WI38 (cell line): Measurements from ENCODE around the gene NDUFS5.

Source experiments
- H3K4me3 ChIP-seq: 2 replicates; pipeline ENCODE4 v1.5.1; 2011; ENCODE audit warnings: low read depth, mild to moderate bottlenecking, control low read depth, low read length
- TF ChIP-seq, protein P1 (sequence below): IDR thresholded peaks from 2 replicates; pipeline ENCODE4 v1.5.1; 2012; ENCODE audit warnings: low read depth, mild to moderate bottlenecking, control low read depth, low read length

NDUFS5 gene

DNA sequence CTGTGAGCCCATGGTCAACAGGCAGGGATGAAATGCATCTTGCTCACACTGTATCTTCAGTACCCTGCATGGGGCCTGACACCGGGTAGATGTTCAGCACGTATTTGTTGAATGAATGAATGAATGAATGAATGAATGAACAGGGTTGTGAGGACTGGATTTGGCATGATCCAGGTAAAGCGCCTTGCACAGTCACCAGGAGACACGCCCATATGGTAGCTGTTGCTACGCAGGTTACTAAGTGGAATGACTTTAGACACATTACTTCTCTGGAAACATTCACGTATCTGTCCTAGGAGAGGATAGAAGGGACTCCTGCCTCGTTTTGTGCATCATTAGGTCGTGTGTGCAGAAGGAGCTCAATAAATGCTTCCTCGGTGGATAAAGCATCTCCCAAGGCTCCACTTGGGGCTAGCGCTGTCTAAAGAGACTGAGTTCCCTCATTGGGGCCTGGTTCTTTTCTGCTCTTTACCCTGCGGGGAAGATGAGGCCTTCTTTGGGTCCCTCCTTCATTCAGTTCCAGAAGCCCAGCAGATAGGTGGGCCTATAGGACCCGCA, 54.2 kb downstream of the NDUFS5 start:
- TF ChIP-seq, protein P1, sequence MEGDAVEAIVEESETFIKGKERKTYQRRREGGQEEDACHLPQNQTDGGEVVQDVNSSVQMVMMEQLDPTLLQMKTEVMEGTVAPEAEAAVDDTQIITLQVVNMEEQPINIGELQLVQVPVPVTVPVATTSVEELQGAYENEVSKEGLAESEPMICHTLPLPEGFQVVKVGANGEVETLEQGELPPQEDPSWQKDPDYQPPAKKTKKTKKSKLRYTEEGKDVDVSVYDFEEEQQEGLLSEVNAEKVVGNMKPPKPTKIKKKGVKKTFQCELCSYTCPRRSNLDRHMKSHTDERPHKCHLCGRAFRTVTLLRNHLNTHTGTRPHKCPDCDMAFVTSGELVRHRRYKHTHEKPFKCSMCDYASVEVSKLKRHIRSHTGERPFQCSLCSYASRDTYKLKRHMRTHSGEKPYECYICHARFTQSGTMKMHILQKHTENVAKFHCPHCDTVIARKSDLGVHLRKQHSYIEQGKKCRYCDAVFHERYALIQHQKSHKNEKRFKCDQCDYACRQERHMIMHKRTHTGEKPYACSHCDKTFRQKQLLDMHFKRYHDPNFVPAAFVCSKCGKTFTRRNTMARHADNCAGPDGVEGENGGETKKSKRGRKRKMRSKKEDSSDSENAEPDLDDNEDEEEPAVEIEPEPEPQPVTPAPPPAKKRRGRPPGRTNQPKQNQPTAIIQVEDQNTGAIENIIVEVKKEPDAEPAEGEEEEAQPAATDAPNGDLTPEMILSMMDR: no peak
- peak overlapping the region; percentile 58; the same call in 1 of the 2 replicates for H3K4me3 ChIP-seq

DNA sequence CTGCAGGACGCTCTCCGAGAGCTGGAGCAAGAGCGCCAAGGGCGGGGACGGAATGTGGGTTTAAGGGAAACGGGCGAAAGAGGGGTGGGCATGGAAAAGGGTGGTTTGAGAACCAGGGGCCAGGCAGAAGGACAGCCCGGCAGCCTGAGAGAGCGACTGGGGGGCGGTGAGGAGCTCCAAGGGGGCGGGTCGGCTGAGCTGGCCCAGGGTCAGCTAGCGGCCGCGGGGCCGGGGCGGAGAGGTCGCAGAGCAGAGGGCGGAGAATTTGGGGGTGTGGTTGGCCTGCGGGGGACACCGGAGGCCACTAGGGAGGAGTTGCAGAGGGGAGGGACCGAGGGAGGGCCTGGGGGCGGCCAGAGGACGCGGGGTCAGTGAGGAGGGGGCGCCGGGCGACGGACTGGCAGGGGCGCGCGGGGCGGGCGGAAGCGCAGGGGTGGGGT, 54.7 kb downstream of the NDUFS5 start:
- peak overlapping the region; percentile 58 for H3K4me3 ChIP-seq

DNA sequence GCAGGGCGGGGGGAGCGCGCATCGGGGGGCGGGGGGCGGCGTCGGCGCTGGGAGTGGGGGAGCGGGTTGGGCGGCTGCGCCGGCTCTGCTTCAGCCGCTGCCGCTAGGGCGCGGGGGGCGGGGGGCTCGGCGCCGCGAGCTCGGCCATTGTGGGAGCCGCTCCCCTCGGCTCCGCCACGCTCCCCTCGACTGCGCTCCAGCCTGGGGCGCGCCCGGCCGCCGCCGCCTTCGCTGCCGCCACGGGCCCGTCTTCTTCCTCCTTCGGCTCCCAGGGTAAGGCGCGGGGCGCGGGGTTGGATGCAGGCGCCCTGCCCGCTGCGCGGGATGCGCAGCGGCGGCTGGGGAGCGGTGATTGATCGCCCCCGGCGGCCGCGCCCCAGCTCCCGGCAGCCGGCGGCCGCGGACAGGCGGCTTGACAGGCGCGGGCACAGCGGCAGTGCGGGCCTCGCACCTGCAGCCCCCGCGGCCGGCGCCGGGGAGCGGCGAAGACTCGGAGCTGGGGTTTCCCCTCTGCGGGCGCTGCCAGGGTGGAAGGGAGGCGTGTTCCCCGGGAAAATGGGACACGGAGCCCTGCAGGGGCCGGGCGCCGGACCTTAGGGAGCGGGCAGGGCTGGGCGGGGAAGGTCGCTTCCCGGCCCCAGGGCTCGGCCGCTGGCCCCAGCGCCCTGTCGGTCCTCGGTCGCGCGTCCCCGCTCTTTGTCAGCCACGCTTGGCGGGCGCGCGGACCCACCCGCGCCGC, 55.3 kb downstream of the NDUFS5 start:
- H3K4me3 ChIP-seq: peak overlapping the region; percentile 58
- TF ChIP-seq, protein P1: no peak

More for the DNA sequence above, 54.7 kb downstream of the NDUFS5 start:
- TF ChIP-seq, protein P1: no peak

DNA sequence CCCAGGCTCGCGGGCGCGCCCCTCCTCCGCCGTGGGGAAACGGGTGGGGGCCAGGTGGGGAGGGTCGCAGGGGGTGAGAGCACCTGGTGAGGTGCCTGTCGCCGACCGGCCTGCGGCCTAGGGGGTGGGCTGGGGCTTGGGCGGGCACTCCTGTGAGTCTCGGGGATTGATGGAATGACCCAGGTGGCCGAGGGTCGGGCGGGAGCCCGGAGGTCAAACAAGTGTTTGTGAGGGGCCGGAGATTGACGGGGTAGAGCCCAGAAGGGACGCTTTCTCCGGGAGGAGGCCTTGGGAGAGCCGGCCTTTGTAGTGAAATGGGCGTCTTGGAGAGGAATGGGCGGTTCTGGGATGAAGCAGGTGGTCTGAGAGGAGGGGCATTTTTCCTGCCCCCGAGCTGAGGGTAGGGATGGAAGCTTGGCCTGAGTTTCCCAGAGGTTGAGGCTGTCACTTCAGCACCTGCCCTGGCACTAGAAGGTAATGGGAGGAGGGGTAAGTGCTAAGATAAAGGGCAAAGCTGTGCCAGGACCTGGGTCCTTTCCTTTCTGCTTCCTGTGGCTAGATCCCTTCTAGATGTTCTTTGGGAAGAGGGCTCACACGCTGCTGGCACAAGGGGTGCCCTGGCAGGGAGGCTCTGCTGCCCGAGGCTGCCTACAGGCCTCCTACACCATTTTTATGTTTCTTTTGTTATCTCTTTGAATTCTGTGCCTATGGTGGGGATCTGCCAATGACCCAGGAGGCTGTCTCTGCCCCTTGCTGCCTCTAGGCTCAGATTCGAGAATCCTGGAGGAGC, 56.1 kb downstream of the NDUFS5 start:
- TF ChIP-seq, protein P1: no peak
- peak overlapping the region; percentile 58 for H3K4me3 ChIP-seq

DNA sequence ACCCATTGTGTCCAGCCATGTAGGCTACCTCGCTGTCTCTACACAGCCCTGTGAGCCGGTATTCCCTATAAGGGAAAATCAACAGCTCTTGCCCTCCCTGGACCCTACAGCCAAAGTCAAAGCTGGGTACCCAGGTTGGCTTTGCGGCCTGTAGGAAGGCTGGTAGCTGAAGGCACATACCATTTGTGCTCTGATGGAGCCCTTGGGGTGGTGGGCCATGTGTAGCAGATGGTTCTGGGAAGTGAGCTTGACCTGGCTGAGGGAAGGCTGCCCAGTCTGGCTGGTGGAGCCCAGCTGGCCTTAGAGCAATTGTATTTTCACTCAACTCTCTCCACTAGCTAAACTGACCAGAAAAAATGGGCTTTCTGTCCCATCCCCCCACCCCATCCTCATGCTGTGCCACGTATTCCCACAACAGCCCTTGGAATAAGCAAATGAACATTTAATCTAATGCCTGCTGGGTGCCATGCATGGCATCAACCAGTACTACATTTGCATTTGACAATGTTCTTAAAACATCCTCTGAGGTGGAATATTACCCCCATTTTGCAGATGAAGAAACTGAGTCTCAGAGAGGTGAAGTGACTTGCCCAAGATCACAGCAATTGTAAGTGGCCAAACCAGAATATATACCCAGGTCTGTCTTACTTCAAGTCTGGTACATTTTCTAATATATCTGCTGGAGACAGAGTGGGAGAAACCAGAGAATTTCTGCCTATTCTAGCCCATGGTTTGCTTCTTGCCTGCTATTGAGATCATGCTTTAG, 56.8 kb downstream of the NDUFS5 start:
- no peak overlapping the region for H3K4me3 ChIP-seq
- TF ChIP-seq, protein P1: no peak

DNA sequence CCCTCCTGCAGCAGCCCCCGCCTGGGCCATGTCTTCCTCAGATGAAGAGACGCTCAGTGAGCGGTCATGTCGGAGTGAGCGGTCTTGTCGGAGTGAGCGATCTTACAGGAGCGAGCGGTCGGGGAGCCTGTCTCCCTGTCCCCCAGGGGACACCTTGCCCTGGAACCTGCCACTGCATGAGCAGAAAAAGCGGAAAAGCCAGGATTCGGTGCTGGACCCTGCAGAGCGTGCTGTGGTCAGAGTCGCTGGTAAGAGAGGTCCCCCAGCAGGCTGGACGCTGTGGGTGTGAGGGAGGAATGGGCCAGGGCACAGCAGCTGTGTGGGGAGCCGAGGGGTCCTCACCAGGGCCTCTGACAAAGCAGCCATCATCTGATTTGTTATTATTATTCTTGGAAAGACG, 58.0 kb downstream of the NDUFS5 start:
- no peak overlapping the region for H3K4me3 ChIP-seq
- TF ChIP-seq, protein P1: no peak
